Measurements from ENCODE around the gene LDB2.

The LDB2 gene

GRCh38 chr4:16754104-16754503 lies 144.3 kb downstream of the LDB2 start:
- no peak for DNase-seq

GRCh38 chr4:16752150-16752549 lies 146.3 kb downstream of the LDB2 start:
- DNase-seq: no peak

GRCh38 chr4:16750882-16751642 lies 147.4 kb downstream of the LDB2 start:
- no peak for DNase-seq

- no peak for DNase-seq
These were observed 148.2 kb downstream of the LDB2 start for GRCh38 chr4:16750216-16750615.

GRCh38 chr4:16745887-16746286 lies 152.6 kb downstream of the LDB2 start:
- no peak for DNase-seq

GRCh38 chr4:16745009-16745635 lies 153.3 kb downstream of the LDB2 start:
- no peak for DNase-seq

- DNase-seq: no peak
These were observed 157.2 kb downstream of the LDB2 start for GRCh38 chr4:16741287-16741686.

- DNase-seq: no peak
These were observed 158.3 kb downstream of the LDB2 start for GRCh38 chr4:16739997-16740624.

GRCh38 chr4:16738558-16738957 lies 159.9 kb downstream of the LDB2 start:
- no peak for DNase-seq

- DNase-seq: no peak
These were observed 164.9 kb downstream of the LDB2 start for GRCh38 chr4:16733509-16733908.

GRCh38 chr4:16732741-16733140 lies 165.7 kb downstream of the LDB2 start:
- no peak for DNase-seq

- DNase-seq: no peak
These were observed 166.6 kb downstream of the LDB2 start for GRCh38 chr4:16731776-16732380.

- DNase-seq: no peak
These were observed 167.8 kb downstream of the LDB2 start for GRCh38 chr4:16730522-16731205.

- no peak for DNase-seq
These were observed 169.1 kb downstream of the LDB2 start for GRCh38 chr4:16729336-16729735.

- DNase-seq: no peak
These were observed 169.6 kb downstream of the LDB2 start for GRCh38 chr4:16728849-16729248.

- no peak for DNase-seq
These were observed 170.3 kb downstream of the LDB2 start for GRCh38 chr4:16728111-16728510.

GRCh38 chr4:16727218-16727617 lies 171.2 kb downstream of the LDB2 start:
- DNase-seq: no peak

- DNase-seq: no peak
These were observed 171.9 kb downstream of the LDB2 start for GRCh38 chr4:16726368-16727050.

- DNase-seq: no peak
These were observed 173.2 kb downstream of the LDB2 start for GRCh38 chr4:16725252-16725651.

- DNase-seq: no peak
These were observed 176.0 kb downstream of the LDB2 start for GRCh38 chr4:16722416-16722815.

GRCh38 chr4:16721613-16722291 lies 176.7 kb downstream of the LDB2 start:
- DNase-seq: no peak

- no peak for DNase-seq
These were observed 177.7 kb downstream of the LDB2 start for GRCh38 chr4:16720761-16721160.

Measured in hippocampal formation (tissue), 2 donors.